ENCODE results near the gene SENP8. TPM values are rescaled to one million over a fixed set of nuclear protein-coding genes. Genes with fewer than 3 reads are reported as not detected.

SENP8 gene
- total and polyA plus RNA-seq, 2 of the 8 experiments (the other 6 are each of a cell fraction or from before 2014, with no cell fraction given), result 4.1 to 6.0 TPM

DNA sequence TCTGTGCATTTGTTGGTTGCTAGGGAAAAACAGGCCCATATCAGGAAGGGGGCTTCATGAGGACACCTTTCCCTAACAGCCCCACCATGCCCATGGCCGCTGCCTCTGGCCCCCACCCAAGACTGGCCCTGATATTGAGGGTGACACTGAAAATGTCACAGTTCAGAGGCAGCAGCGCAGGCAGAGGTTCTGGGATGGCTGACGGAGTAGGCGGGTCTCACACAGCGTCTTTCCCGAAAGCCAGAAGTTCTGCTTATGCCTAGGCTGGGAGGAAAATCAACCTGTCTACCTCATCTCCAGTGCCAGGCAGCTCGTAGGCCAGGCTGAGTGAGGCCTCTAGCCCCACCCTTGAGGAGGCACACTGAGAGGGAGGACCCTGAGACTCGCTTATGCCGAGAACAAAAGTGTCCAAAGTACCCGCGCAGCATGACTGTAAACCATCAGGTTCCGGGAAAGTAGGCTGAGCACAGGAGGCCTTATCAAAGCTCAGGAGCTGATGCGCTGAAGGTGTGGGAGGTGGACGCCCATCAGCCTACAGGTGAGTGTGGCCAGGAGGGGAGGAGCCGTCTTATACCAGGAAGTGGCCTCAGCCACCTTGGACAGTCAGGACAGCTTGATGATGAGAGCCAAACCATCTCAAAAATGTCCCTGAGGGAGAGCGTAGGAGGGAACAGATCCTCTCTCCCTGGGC lies 51.9 kb downstream of the SENP8 start (continued):
- no peak for TF ChIP-seq TBP (IDR thresholded peaks at IDR 0.05; ENCODE audit: low read depth, low read length)
- no peak for TF ChIP-seq RXRA (IDR thresholded peaks at IDR 0.05; ENCODE audit: insufficient read depth, low read depth, low read length)
- TF ChIP-seq CHD7 (IDR thresholded peaks at IDR 0.05; ENCODE audit: insufficient replicate concordance, low read length), result no peak
- no peak for TF ChIP-seq TAF7 (optimal IDR thresholded peaks at IDR 0.05; ENCODE audit: borderline replicate concordance, low read depth, low read length)
- TF ChIP-seq SP4 (IDR thresholded peaks at IDR 0.05; ENCODE audit: low read length), result no peak
- TF ChIP-seq CBX5 (IDR thresholded peaks at IDR 0.05; ENCODE audit: low read depth, low read length), result no peak
